Measurements from ENCODE around the gene FGF18.

The FGF18 gene

DNA sequence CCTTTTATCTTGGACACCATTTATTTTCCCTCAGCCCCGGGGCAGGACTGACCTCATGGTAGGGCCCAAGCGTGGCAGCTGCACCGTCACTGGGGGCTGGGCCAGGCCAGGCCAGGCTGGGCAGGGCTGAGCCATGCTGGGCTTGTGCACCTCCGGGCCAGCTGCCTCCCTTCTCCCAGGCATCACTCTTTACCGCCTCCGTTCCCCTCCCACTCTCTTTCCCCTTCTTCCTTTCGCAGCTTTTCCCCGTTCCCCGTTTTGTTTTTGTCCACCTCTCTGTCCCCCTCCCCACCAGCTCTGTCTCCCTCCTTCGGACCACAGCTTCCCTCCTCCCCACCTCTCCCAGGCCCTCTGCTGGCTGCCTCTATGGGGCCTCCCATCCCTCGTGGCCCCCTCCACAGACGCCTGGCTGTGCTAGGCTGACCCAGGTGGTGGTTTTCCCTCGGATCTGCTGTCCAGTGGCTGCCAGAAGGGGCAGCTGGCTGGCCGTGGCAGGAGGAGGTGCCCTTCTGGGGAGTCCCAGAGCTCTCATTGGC is 17.9 kb downstream of the FGF18 start:
- Histone ChIP-seq H3K4me1 (ENCODE audit: control insufficient read depth, insufficient read depth, low read length) (no peaks in the 10 kb centered on the region), H3K9ac (ENCODE audit: low read depth, low read length) (no peak overlapping the region), H3K27me3 (ENCODE audit: control insufficient read depth, insufficient read depth, low read length) (no peaks in the 10 kb centered on the region), H3K9me3 (ENCODE audit: control insufficient read depth, insufficient read depth, low read length) (no peaks in the 10 kb centered on the region), H3K4me3 (ENCODE audit: low read depth, low read length) (no peak overlapping the region), H3K36me3 (ENCODE audit: control insufficient read depth, insufficient read depth, low read length) (no peaks in the 10 kb centered on the region)

DNA sequence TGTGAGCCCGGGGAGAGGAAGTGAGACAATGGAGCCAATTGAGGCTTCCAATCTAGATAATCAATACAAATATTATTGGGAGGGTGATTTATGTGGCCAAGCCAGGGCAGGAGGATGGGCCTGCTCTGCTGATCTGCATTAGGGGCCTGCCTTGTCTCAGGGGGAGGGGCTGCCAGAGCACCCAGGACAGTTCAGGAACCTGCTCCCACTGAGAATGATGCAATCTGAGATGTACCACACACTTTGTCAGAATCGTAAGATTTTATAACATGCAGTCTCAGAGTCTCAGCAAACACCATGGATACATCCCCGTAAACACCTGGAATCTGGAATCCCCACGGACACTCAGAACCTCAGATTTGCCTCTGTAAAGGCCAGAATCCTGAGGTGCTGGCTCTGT is 19.3 kb downstream of the FGF18 start:
- Histone ChIP-seq H3K9me3 (ENCODE audit: control insufficient read depth, insufficient read depth, low read length) (no peaks in the 10 kb centered on the region), H3K27me3 (ENCODE audit: control insufficient read depth, insufficient read depth, low read length) (no peaks in the 10 kb centered on the region), H3K36me3 (ENCODE audit: control insufficient read depth, insufficient read depth, low read length) (no peaks in the 10 kb centered on the region), H3K9ac (ENCODE audit: low read depth, low read length) (no peak overlapping the region), H3K4me3 (ENCODE audit: low read depth, low read length) (no peak overlapping the region), H3K4me1 (ENCODE audit: control insufficient read depth, insufficient read depth, low read length) (peaks cover 2% of the 10 kb centered on the region)

DNA sequence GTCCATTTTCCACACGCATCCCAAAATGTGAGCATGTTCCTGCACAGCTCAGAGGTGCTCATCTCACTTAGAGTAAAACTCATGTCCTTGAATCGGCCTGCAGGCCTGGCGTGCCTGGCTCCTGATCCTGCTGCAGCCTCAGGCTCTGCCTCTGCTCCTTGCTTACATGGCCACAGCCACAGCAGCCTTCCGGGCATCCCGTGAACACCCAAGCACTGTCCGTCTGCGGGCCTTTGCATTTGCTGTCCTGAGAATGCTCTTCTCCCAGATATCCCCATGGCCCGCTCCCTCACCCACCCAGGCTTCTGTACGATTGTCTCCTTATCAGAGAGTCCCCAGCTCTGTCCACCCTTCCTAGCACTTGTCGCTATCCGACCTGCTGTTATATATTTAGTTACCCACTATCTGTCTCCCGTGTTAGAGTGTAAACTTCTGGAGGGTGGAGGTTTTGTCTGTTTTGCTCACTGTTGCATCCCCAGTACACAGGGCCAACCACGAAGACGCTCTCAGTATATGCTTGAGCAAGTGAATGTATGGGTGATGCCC is 21.9 kb downstream of the FGF18 start:
- Histone ChIP-seq H3K9ac (ENCODE audit: low read depth, low read length) (no peak overlapping the region), H3K27me3 (ENCODE audit: control insufficient read depth, insufficient read depth, low read length) (no peaks in the 10 kb centered on the region), H3K4me1 (ENCODE audit: control insufficient read depth, insufficient read depth, low read length) (peaks cover 2% of the 10 kb centered on the region)

DNA sequence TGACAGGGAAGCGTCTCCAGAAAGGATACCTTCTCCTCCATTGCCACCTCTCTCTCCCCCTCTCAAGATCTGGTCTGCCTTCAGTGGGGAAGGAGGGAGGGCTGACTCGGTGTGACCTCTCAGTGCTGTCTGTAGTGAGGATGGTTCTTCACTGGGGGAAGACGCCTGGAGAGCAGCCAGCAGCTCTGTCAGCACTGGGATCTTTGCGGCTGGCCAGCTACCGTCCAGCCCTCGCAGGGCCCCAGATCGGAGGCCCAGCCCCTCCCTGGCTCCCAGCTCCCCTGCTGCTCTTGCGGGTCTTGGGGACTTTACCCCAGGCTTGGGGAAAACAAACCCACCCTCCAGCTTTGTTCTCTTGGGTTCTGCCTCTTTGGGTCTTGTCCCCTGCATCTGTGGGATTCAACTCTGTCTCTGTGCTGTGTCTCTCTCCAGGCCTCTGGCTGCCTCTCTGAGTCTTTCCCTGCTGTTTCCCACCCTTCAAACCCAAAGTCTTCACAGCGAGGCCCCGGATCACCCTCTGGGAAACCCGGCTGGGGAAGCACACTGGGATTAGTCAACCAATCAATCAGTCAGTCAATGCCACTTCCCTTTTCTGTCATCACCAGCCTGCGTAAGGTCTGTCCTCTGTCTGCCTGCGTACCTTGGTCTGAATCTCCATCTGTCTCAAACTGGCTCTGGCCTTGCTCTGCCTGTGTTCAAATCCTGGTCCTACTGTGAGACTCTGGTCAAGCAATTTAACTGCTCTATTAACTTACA is 23.0 kb downstream of the FGF18 start:
- no peaks in the 10 kb centered on the region for H3K27me3 ChIP-seq (ENCODE audit: control insufficient read depth, insufficient read depth, low read length)
- H3K4me3 ChIP-seq (ENCODE audit: low read depth, low read length), result no peak overlapping the region
- H3K4me1 ChIP-seq (ENCODE audit: control insufficient read depth, insufficient read depth, low read length), result peaks cover 2% of the 10 kb centered on the region
- no peak overlapping the region for H3K9ac ChIP-seq (ENCODE audit: low read depth, low read length)
- H3K9me3 ChIP-seq (ENCODE audit: control insufficient read depth, insufficient read depth, low read length), result no peaks in the 10 kb centered on the region
- H3K36me3 ChIP-seq (ENCODE audit: control insufficient read depth, insufficient read depth, low read length), result no peaks in the 10 kb centered on the region

More for the DNA sequence above, 21.9 kb downstream of the FGF18 start:
- H3K36me3 ChIP-seq (ENCODE audit: control insufficient read depth, insufficient read depth, low read length), result no peaks in the 10 kb centered on the region
- no peaks in the 10 kb centered on the region for H3K9me3 ChIP-seq (ENCODE audit: control insufficient read depth, insufficient read depth, low read length)
- no peak overlapping the region for H3K4me3 ChIP-seq (ENCODE audit: low read depth, low read length)

DNA sequence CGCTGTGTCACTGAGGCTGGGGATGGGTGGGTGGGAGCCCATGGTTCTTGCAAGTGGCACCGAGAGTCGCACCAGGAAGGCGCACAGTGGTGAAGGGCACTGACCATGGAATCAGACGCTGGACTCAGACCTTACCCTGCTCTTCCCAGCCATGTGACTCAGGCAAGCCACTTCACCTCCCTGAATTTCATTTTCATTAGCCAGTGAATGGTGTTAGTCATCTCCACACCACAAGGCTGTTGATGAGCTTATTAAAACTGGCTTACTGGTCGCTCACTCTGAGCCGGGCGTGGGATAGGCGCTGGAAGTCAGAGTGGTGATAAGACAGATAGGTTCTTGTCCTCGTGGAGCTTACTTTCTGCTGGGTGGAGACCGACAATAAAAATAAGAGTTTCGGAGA is 25.1 kb downstream of the FGF18 start:
- no peaks in the 10 kb centered on the region for H3K36me3 ChIP-seq (ENCODE audit: control insufficient read depth, insufficient read depth, low read length)

DNA sequence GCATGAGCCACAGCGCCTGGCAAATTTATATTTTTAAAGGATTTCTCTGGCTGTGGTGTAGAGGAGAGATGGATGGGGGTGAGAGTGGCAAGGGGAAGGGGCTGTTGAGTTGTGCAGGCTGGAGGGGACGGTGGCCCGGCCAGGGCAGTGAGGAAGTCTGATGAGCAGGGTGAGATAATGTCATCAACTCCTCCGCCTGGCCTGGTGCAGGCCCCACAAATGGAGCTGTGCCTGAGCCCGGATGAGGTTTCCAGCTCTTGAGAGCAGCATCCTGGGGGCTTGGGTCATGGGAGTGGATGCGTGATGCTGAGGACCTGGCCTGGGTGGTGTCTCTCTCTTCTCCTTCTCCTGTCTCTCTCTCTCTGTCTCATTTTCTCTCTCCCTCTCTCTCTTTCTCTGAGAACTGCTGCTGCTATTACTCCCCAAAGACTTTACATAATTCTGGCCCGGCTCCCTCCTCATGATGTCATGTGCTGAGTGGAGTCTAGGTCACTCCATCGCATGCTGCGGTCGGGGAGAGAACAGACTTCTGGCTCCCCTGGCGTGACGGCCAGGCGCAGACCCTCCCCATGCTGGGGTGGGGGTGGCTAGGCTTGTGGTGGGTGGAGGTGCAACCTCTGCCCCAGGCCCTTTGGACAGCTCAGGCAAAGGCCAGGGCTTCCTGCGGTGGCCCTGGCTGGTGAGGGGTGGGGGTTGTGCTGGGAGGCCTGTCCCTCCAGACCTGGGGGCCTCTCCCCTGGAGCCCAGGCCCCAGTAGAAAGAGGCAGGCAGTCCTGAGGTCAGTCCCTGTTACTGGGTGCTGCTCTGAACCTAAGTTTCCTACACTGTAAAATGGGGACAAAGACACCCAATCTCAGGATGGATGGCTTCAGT is 26.4 kb downstream of the FGF18 start:
- Histone ChIP-seq H3K4me1 (ENCODE audit: control insufficient read depth, insufficient read depth, low read length) (peaks cover 12% of the 10 kb centered on the region), H3K9me3 (ENCODE audit: control insufficient read depth, insufficient read depth, low read length) (no peaks in the 10 kb centered on the region), H3K27me3 (ENCODE audit: control insufficient read depth, insufficient read depth, low read length) (peaks cover 2% of the 10 kb centered on the region), H3K36me3 (ENCODE audit: control insufficient read depth, insufficient read depth, low read length) (no peaks in the 10 kb centered on the region), H3K4me3 (ENCODE audit: low read depth, low read length) (no peak overlapping the region), H3K9ac (ENCODE audit: low read depth, low read length) (no peak overlapping the region)

More for the DNA sequence above, 25.1 kb downstream of the FGF18 start:
- no peaks in the 10 kb centered on the region for H3K27me3 ChIP-seq (ENCODE audit: control insufficient read depth, insufficient read depth, low read length)
- peaks cover 6% of the 10 kb centered on the region for H3K4me1 ChIP-seq (ENCODE audit: control insufficient read depth, insufficient read depth, low read length)
- no peak overlapping the region for H3K4me3 ChIP-seq (ENCODE audit: low read depth, low read length)
- no peak overlapping the region for H3K9ac ChIP-seq (ENCODE audit: low read depth, low read length)
- no peaks in the 10 kb centered on the region for H3K9me3 ChIP-seq (ENCODE audit: control insufficient read depth, insufficient read depth, low read length)

DNA sequence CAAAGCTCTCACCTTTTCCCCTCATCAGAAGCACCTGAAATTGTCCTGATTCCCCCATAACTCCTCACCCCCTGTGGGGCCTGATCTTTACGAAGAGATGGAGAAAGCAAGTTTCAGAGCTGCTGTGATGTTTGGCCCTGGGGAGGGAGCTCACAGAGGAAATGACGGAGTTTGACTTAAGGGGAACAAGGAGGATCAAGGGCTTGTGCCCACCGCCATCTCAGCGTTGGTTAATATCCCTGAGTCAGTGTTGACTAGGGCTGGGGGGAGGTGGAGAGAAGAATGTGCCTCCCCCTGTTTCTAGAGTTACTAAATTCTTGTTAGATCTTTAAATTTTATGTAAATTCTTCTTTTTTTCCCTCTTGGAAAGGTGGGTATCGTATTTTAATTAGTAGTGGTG is 27.8 kb downstream of the FGF18 start:
- no peak overlapping the region for H3K9ac ChIP-seq (ENCODE audit: low read depth, low read length)
- no peaks in the 10 kb centered on the region for H3K36me3 ChIP-seq (ENCODE audit: control insufficient read depth, insufficient read depth, low read length)
- H3K27me3 ChIP-seq (ENCODE audit: control insufficient read depth, insufficient read depth, low read length), result peaks cover 4% of the 10 kb centered on the region
- peaks cover 12% of the 10 kb centered on the region for H3K4me1 ChIP-seq (ENCODE audit: control insufficient read depth, insufficient read depth, low read length)
- no peak overlapping the region for H3K4me3 ChIP-seq (ENCODE audit: low read depth, low read length)
- H3K9me3 ChIP-seq (ENCODE audit: control insufficient read depth, insufficient read depth, low read length), result no peaks in the 10 kb centered on the region

DNA sequence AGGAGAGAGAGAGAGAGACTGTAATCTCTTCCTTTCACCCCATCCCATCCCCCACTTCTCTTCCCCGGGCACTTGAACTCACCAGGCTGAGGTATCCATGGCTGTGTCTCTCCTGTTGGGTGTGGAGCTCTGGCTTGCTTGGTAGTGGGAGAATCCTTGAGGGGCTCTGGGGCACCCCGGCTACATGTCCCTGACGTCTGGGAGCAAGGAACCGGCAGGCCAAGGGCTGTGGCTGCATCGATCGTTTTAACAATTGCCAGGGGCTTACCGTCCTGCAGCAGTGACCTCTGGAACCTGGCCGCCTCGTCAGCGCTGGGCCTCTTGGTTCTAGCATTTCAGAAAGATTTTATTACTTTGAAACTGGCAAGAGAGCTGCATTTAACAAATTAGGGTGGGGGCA is 30.0 kb downstream of the FGF18 start:
- Histone ChIP-seq H3K9ac (ENCODE audit: low read depth, low read length) (no peak overlapping the region), H3K4me1 (ENCODE audit: control insufficient read depth, insufficient read depth, low read length) (peaks cover 10% of the 10 kb centered on the region)

DNA sequence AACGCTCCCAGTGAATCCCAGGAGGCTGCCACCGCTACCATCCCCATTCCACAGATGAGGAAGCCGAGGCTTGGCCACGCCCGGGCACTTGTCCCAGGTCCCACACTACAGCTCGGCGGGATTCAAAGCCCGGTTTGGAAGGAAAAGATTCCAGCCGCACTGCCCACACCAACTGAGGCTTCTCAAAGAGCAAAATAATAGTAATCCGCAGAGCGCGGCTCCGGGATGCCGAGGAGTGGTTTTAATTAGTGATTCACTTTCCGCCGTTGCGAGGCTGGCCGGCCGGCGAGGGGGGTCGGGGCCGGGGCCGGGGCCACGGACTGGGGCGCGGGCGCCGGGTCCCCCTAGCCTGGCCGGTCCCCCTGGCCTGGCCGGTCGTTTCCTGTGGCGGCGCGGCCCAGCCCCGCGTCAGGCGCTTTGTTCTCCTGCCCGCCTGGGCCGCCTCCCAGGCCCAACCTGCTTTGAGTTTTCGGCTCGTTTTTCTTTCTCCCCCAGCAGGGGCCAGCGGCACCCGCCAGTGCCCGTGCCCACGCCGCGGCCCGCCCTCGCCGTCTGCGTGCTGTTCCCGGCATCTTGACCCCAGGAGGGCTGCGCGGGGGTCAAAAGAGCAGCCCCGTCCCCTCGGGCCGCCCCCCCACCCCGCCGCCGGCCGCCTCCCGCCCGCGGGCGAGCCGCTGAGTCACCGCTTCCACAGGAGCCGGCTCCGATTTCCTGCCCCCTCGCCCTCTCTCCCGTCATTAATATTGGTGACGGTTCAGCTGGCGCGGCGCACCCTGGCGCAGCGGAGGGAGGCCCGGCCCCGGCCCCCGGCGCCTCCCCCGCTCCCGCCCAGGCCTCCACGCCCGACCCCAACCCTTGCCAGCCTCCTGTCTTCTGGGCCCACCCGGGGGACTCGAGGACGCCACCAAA is 31.2 kb downstream of the FGF18 start:
- no peaks in the 10 kb centered on the region for H3K9me3 ChIP-seq (ENCODE audit: control insufficient read depth, insufficient read depth, low read length)
- H3K4me1 ChIP-seq (ENCODE audit: control insufficient read depth, insufficient read depth, low read length), result peaks cover 10% of the 10 kb centered on the region
- H3K9ac ChIP-seq (ENCODE audit: low read depth, low read length), result no peak overlapping the region
- peak overlapping the region; percentile 32 for H3K4me3 ChIP-seq (ENCODE audit: low read depth, low read length)
- peaks cover 4% of the 10 kb centered on the region for H3K27me3 ChIP-seq (ENCODE audit: control insufficient read depth, insufficient read depth, low read length)
- H3K36me3 ChIP-seq (ENCODE audit: control insufficient read depth, insufficient read depth, low read length), result no peaks in the 10 kb centered on the region

More for the DNA sequence above, 30.0 kb downstream of the FGF18 start:
- Histone ChIP-seq H3K9me3 (ENCODE audit: control insufficient read depth, insufficient read depth, low read length) (no peaks in the 10 kb centered on the region), H3K27me3 (ENCODE audit: control insufficient read depth, insufficient read depth, low read length) (peaks cover 4% of the 10 kb centered on the region), H3K4me3 (ENCODE audit: low read depth, low read length) (no peak overlapping the region), H3K36me3 (ENCODE audit: control insufficient read depth, insufficient read depth, low read length) (no peaks in the 10 kb centered on the region)

DNA sequence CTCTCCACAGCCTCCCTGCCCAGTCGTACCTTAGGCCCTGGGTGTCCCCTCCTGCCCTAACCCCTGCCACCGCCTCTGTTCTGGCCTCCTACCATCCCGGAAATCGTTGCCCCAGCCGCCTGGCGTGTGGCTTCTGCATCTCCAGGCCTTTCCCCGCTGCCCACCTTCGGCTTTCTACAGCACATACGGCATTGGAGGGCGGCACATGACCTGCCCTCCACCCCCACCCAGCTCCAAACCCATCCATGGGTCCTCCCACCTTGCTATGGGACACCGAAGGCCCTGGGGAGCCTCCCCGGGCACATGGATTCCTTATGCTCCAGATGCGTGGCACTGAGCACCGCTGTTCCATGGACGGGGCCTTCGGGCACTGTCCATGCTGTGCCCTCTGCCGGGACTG is 32.0 kb downstream of the FGF18 start:
- Histone ChIP-seq H3K27me3 (ENCODE audit: control insufficient read depth, insufficient read depth, low read length) (peaks cover 4% of the 10 kb centered on the region), H3K9me3 (ENCODE audit: control insufficient read depth, insufficient read depth, low read length) (no peaks in the 10 kb centered on the region), H3K36me3 (ENCODE audit: control insufficient read depth, insufficient read depth, low read length) (no peaks in the 10 kb centered on the region), H3K4me3 (ENCODE audit: low read depth, low read length) (no peak overlapping the region), H3K4me1 (ENCODE audit: control insufficient read depth, insufficient read depth, low read length) (peaks cover 10% of the 10 kb centered on the region), H3K9ac (ENCODE audit: low read depth, low read length) (no peak overlapping the region)

All from iPS-15b (cell line).